Measurements from ENCODE around the gene ACACB.
A peak's percentile ranks its signal among the peaks of the same experiment; 100 is the strongest.

Gene ACACB

DNA sequence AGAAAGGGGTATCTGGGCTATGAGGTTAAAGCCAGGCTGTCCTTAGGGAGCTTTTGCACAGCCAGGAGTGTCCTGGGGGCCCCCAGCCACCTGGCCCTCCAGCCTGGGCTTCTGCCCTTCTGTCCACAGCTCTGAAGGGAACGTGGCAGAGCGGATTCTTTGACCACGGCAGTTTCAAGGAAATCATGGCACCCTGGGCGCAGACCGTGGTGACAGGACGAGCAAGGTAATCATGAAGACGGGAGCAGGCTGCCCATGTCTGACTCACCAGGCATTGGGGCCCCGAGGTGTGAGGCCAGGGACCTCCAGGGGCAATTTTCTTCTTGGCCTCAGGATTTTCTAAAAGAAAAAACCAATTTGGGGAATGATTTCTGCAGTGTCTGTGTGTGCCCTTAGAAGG is 139.6 kb downstream of the ACACB start:
- DNase-seq (ENCODE audit: low read depth), result no peak

- no peak for DNase-seq (ENCODE audit: low read depth)
These were observed 141.8 kb downstream of the ACACB start for GRCh38 chr12:109258201-109258600.

DNA sequence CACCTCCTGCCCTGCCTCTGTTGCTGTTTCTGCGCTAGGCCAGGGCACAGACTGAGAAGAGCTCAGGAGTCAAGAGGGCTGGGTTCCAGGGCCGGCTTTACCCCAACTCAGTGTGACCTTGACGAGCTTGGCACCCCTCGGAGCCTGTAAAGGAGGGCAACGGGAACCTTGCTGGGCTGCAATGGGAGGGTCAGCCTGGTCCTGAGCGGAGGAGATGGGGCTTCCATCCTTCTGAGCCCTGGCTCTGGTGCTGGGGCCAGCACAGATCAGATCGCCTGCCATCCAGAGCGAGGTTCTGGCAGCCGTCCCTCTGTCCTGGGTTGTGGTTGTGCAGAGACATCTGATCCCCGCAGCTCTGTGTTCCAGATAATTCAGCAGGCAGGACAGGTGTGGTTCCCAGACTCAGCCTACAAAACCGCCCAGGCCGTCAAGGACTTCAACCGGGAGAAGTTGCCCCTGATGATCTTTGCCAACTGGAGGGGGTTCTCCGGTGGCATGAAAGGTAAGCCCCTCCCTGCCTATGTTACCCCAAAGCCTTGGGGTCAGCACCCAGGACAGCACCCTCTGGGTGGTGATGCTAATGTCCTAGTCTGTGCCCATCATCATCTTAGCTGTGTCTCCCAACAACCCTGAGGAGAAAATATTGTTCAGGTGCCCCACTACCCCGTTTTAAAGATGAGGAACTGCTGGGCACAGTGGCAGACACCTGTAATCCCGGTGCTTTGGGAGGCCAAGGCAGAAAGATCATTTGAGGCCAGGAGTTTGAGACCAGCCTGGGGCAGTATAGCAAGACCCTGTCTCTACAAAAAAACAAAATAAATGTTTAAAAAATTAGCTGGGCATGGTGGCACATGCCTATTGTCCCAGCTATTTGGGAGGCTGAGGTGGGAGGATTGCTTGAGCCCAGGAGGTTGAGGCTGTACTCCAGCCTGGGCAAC is 142.5 kb downstream of the ACACB start:
- DNase-seq (ENCODE audit: low read depth), result no peak

DNA sequence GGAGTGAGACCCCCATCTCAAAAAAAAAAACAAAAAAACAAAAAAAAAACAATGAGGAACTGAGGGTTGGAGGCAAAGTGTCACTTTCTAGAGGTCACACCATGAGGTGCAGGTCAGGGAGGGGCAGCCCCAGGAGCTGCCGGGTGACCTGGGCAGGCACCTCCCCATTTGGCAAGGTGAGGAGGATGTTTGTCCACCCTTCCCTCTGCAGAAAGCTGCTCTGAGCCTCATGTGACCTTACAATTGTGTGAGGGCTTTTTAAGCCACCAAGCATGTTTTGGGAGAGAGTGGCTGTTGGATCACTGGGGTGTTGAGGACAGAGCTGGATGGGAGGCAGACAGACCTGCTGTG is 143.1 kb downstream of the ACACB start:
- DNase-seq (ENCODE audit: low read depth), result no peak

GRCh38 chr12:109261087-109261486 is 144.7 kb downstream of the ACACB start:
- no peak for DNase-seq (ENCODE audit: low read depth)

DNA sequence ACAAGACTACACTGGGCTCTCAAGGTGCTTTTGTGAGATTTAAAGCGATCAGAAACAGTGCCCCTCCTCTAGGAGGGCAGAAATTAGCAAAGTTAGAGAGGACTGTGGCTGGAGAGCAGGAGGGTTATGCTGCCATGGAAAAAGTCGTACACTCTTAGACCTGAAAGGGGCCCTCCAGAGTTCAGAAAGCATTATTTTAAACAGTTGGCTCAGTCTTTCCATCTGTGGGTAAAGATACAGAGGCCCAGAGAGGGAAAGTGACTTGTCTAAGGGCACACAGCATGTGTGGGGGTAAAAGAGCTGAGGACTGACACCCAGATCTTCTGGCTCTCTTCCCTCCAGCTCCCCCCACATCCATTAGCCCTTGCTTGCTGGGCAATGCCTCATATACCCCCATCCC is 145.6 kb downstream of the ACACB start:
- no peak for DNase-seq (ENCODE audit: low read depth)

- DNase-seq (ENCODE audit: low read depth), result no peak
These were observed 147.1 kb downstream of the ACACB start for GRCh38 chr12:109263439-109263838.

DNA sequence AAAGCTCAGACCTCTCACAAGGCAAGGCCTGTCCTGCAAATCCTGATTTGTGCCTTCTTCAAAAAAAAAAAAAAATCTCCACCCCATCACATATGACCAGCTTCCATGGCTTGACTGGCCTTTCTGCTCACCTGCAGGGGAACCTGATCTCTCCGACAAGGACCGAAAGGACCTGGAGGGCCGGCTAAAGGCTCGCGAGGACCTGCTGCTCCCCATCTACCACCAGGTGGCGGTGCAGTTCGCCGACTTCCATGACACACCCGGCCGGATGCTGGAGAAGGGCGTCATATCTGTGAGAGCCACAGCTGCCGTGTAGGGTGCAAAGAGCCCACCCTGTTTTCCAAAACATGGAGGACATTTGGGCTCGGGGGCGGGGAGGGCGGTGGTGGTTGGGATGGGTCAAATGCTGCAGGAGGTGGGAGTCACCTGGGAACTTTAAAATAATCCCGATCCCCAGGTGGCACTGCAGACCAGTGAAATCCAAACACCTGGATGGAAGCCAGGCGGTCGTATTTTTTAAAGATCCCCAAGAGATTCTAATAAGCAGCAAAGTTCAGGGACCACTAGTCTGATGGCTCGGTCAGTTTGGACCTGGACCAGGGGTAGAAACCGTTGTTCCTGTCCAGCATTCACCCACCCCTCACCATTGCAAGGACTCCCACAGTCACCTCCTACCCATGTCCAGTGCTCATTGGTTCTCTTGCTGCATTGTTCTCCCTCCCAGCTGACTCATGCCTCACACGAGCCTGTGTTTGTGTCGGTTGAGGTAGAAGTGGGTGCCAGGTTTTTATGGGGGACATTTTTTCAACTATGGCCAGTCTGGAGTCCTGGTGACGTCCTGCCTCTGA is 147.9 kb downstream of the ACACB start:
- peak; percentile 12 for DNase-seq (ENCODE audit: low read depth)

DNA sequence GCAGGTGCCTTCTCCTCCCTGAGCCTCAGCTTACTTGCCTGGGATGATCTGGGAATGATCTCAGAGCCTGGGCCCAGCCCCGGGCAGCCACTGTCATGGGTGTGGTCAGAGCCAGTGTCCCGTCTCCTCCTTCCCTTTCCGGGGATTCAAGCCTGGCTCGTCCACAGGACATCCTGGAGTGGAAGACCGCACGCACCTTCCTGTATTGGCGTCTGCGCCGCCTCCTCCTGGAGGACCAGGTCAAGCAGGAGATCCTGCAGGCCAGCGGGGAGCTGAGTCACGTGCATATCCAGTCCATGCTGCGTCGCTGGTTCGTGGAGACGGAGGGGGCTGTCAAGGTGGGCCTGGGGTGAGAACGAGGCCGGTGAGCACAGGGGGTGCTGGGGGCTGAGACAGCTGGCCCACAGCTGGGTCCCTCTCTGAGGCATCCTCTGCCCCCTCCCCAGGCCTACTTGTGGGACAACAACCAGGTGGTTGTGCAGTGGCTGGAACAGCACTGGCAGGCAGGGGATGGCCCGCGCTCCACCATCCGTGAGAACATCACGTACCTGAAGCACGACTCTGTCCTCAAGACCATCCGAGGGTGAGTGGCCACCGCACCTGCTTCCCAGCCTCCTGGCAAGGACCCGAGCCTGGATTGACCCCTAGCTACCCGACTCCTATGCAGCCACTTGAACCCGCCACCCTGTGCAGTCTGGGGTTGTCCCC is 148.7 kb downstream of the ACACB start:
- DNase-seq (ENCODE audit: low read depth), result no peak

GRCh38 chr12:109266106-109266879 is 149.9 kb downstream of the ACACB start:
- DNase-seq (ENCODE audit: low read depth), result no peak

GRCh38 chr12:109267361-109267760 is 151.0 kb downstream of the ACACB start:
- no peak for DNase-seq (ENCODE audit: low read depth)

- DNase-seq (ENCODE audit: low read depth), result no peak
These were observed 152.5 kb downstream of the ACACB start for GRCh38 chr12:109268896-109269295.

DNA sequence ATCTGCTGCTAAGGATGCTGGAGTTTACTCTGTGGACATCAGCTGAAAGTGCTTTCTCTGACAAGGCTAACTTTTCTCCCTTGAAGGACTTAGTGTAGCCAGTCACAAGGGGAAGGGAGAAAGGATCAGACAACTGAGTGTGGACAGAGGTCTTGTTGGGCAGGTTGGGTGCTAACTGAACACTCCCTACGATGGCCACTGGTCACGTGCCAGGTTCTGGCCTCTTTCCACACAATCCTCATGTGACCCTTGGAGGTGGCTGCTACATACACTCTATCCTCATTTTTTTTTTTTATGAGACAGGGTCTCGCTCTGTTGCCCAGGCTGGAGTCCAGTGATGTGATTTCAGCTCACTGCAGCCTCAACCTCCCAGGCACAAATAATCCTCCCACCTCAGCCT is 153.0 kb downstream of the ACACB start:
- no peak for DNase-seq (ENCODE audit: low read depth)

DNA sequence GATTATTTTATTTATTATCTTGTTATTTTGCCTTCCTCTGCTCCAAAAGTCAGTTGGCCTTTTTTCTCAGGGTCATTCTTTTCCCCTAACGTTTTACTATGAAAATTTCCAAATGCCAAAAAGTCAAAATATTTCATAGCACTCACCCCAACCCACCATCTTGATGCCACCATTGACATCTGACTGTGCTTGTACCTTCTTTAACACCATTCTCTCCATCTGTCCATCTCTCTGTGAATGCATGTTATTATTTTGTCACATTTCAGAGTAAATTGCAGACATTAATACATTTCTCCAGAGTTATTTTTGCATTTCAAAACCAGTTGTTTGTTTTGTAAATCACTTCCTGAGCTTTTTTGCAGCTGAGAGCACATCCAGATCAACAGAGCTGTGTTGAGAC is 154.1 kb downstream of the ACACB start:
- no peak for DNase-seq (ENCODE audit: low read depth)

GRCh38 chr12:109271418-109271817 is 155.0 kb downstream of the ACACB start:
- no peak for DNase-seq (ENCODE audit: low read depth)

GRCh38 chr12:109273354-109273753 is 157.0 kb downstream of the ACACB start:
- DNase-seq (ENCODE audit: low read depth), result no peak

- DNase-seq (ENCODE audit: low read depth), result no peak
These were observed 158.0 kb downstream of the ACACB start for GRCh38 chr12:109274381-109274780.

GRCh38 chr12:109275173-109275572 is 158.8 kb downstream of the ACACB start:
- no peak for DNase-seq (ENCODE audit: low read depth)

GRCh38 chr12:109276160-109276559 is 159.8 kb downstream of the ACACB start:
- no peak for DNase-seq (ENCODE audit: low read depth)

GRCh38 chr12:109277255-109277898 is 161.0 kb downstream of the ACACB start:
- DNase-seq (ENCODE audit: low read depth), result no peak
